Endothelial cell of umbilical vein (primary cell): Measurements from ENCODE around the gene XIST. TPM values are rescaled to one million over a fixed set of nuclear protein-coding genes. Genes with fewer than 3 reads are reported as not detected.

ENCODE experiments used
- BruUV-seq: library from RNA; stranded (reverse); fragments of 400-500 nt; replicated peaks from 2 replicates; lab custom pipeline; 2021; lab: Mats Ljungman, UMichigan
- CTCF ChIA-PET: fragments of 300-600, 350-600 bp; sonication (Branson Sonifier 250); formaldehyde crosslinking; loops from one replicate; lab custom pipeline; 2021; ENCODE audit warnings: antibody characterized with exemption, inconsistent platforms; lab: Charles Lee
- POLR2A ChIA-PET: fragments of 300-600, 350-600 bp; sonication (Branson Sonifier 250); formaldehyde crosslinking; loops from one replicate; lab custom pipeline; 2021; ENCODE audit warnings: antibody characterized with exemption, inconsistent platforms; lab: Charles Lee
- DNase-seq: peaks from one replicate; pipeline ENCODE4 v3.0.0-alpha.2; 2011; ENCODE audit warnings: low read depth, low spot score
- FAIRE-seq: peaks from 2 replicates; lab custom pipeline; 2011; peaks lifted over from hg19 to GRCh38; lab: Jason Lieb, UNC
- H2AFZ ChIP-seq: 2 replicates; pipeline ENCODE4 v1.6.0; 2012; ENCODE audit warnings: low read depth, low read length, control low read depth, inconsistent platforms
- H3K27ac ChIP-seq: 2 replicates; pipeline ENCODE4 v1.5.1; 2011; ENCODE audit warnings: low read depth, mild to moderate bottlenecking, control low read depth, low read length, moderate library complexity; ENCODE audit not compliant: insufficient read depth
- H3K27me3 ChIP-seq, 2 experiments: 2 replicates each; pipeline versions ENCODE4 v1.6.0 to v1.6.1; 2011; ENCODE audit warnings: low read length in 2 of 2, mixed read lengths in 1 of 2; ENCODE audit not compliant: control insufficient read depth in 2 of 2, insufficient read depth in 2 of 2
- H3K36me3 ChIP-seq, 2 experiments: 2 replicates in 1 of 2; 3 replicates in 1 of 2; pipeline ENCODE4 v1.5.1; 2011; ENCODE audit warnings: low read length in 2 of 2, mild to moderate bottlenecking in 1 of 2, moderate library complexity in 1 of 2; ENCODE audit not compliant: control insufficient read depth in 2 of 2, insufficient read depth in 2 of 2; ENCODE audit errors: extremely low read depth in 1 of 2
- H3K4me1 ChIP-seq: 3 replicates; pipeline ENCODE4 v1.5.1; 2011; ENCODE audit warnings: mild to moderate bottlenecking, low read length; ENCODE audit not compliant: control insufficient read depth, insufficient read depth; ENCODE audit errors: extremely low read depth
- H3K4me2 ChIP-seq: 2 replicates; pipeline ENCODE4 v1.6.1; 2011; ENCODE audit warnings: low read length, control low read depth, mixed read lengths; ENCODE audit not compliant: insufficient read depth
- H3K4me3 ChIP-seq, 3 experiments: fragments of 200-600 bp in 1 of 3; sonication (generic), shearing (Covaris generic) in 1 of 3; replicated peaks in 1 of 3; 2 replicates each; pipeline ENCODE4 v1.5.1; 2011 to 2016; ENCODE audit warnings: control low read depth in 3 of 3, low read length in 3 of 3, mild to moderate bottlenecking in 2 of 3, inconsistent platforms in 1 of 3, low read depth in 1 of 3, moderate library complexity in 1 of 3; ENCODE audit not compliant: insufficient read depth in 1 of 3
- H3K79me2 ChIP-seq: 2 replicates; pipeline ENCODE4 v1.6.0; 2012; ENCODE audit warnings: low read length, inconsistent platforms; ENCODE audit not compliant: control insufficient read depth, insufficient read depth
- H3K9ac ChIP-seq: replicated peaks from 2 replicates; pipeline ENCODE3; 2011; ENCODE audit warnings: low read length, control low read depth; ENCODE audit not compliant: insufficient read depth; ENCODE audit errors: extremely low read depth
- H3K9me1 ChIP-seq: replicated peaks from 3 replicates; pipeline ENCODE4 v1.6.0; 2011; ENCODE audit warnings: mild to moderate bottlenecking, low read length; ENCODE audit not compliant: control insufficient read depth, insufficient read depth; ENCODE audit errors: extremely low read depth
- H3K9me3 ChIP-seq: replicated peaks from 2 replicates; pipeline ENCODE4 v1.5.1; 2012; ENCODE audit warnings: low read length, inconsistent platforms; ENCODE audit not compliant: control insufficient read depth, insufficient read depth
- H4K20me1 ChIP-seq: replicated peaks from 2 replicates; pipeline ENCODE3; 2011; ENCODE audit warnings: mild to moderate bottlenecking, low read length; ENCODE audit not compliant: control insufficient read depth, insufficient read depth; ENCODE audit errors: extremely low read depth
- EZH2 ChIP-seq: IDR thresholded peaks from 2 replicates; pipeline ENCODE4 v1.6.1; 2012; ENCODE audit warnings: borderline replicate concordance, low read depth, mild to moderate bottlenecking, moderate library complexity, low read length, inconsistent platforms; ENCODE audit not compliant: severe bottlenecking
- FOS ChIP-seq: IDR thresholded peaks from 2 replicates; pipeline ENCODE4 v1.6.1; 2011; ENCODE audit warnings: mild to moderate bottlenecking, low read length, moderate library complexity, borderline replicate concordance; ENCODE audit not compliant: insufficient read depth
- GATA2 ChIP-seq: IDR thresholded peaks from 2 replicates; pipeline ENCODE4 v1.7.0; 2011; ENCODE audit warnings: low read depth, mild to moderate bottlenecking, moderate library complexity, mixed read lengths, low read length; ENCODE audit not compliant: insufficient read length, insufficient read depth
- JUN ChIP-seq: IDR thresholded peaks from 2 replicates; pipeline ENCODE4 v1.6.1; 2011; ENCODE audit warnings: borderline replicate concordance, low read depth; ENCODE audit not compliant: insufficient read length, insufficient read depth
- MAX ChIP-seq: IDR thresholded peaks from 2 replicates; pipeline ENCODE4 v1.6.1; 2011; ENCODE audit not compliant: insufficient read depth, insufficient read length
- MYC ChIP-seq: IDR thresholded peaks from one replicate; pipeline ENCODE4 v1.6.1; 2011; ENCODE audit warnings: mild to moderate bottlenecking, low read depth, low read length
- POLR2A ChIP-seq: IDR thresholded peaks from 2 replicates; pipeline ENCODE4 v1.6.1; 2012; ENCODE audit warnings: low read depth, mild to moderate bottlenecking, control low read depth, low read length
- POLR2AphosphoS5 ChIP-seq: IDR thresholded peaks from 2 replicates; pipeline ENCODE4 v1.6.1; 2012; ENCODE audit warnings: low read depth, mild to moderate bottlenecking, control low read depth, low read length, moderate library complexity; ENCODE audit not compliant: insufficient read depth
- dilution Hi-C: fragments of 300-500 bp; cut with MboI; formaldehyde crosslinking; loops from one replicate; pipeline ENCODE4 v1.15.0; 2019; ENCODE audit warnings: low sequenced_read_pairs; ENCODE audit not compliant: extremely low pct_ligation_motif_present
- intact Hi-C: fragments of 100-400 bp; cut with micrococcal nuclease; formaldehyde crosslinking; loops from one replicate; pipeline ENCODE4 v1.10.0; 2022
- polyA plus RNA-seq, 4 experiments: library from polyadenylated mRNA; depleted of rRNA in 3 of 4; stranded (reverse) in 3 of 4; unstranded in 1 of 4; fragments of >200 nt; gene quantifications; 2 replicates each; pipeline versions ENCODE4 v1.2.1 to v1.2.3, GENCODE V29; 2011 to 2012; ENCODE audit warnings: missing spikeins in 1 of 4
- total RNA-seq: library from RNA; stranded (reverse); gene quantifications from 2 replicates; pipeline ENCODE4 v1.2.3, GENCODE V29; 2021
- TF ChIP-seq, protein P1 (sequence below), 2 donors: IDR thresholded peaks; 1 replicate in 1 of 2; 2 replicates in 1 of 2; pipeline ENCODE4 v1.5.1; 2011; ENCODE audit warnings: low read length in 2 of 2, mild to moderate bottlenecking in 2 of 2, moderate library complexity in 2 of 2, control low read depth in 1 of 2, inconsistent platforms in 1 of 2, low read depth in 1 of 2; ENCODE audit not compliant: insufficient read depth in 1 of 2; ENCODE audit errors: extremely low read depth in 1 of 2

Gene XIST
- total and polyA plus RNA-seq, 2 donors (not counting 3 experiments of a cell fraction or from before 2014, with no cell fraction given): 0.03 to 0.07 TPM

DNA sequence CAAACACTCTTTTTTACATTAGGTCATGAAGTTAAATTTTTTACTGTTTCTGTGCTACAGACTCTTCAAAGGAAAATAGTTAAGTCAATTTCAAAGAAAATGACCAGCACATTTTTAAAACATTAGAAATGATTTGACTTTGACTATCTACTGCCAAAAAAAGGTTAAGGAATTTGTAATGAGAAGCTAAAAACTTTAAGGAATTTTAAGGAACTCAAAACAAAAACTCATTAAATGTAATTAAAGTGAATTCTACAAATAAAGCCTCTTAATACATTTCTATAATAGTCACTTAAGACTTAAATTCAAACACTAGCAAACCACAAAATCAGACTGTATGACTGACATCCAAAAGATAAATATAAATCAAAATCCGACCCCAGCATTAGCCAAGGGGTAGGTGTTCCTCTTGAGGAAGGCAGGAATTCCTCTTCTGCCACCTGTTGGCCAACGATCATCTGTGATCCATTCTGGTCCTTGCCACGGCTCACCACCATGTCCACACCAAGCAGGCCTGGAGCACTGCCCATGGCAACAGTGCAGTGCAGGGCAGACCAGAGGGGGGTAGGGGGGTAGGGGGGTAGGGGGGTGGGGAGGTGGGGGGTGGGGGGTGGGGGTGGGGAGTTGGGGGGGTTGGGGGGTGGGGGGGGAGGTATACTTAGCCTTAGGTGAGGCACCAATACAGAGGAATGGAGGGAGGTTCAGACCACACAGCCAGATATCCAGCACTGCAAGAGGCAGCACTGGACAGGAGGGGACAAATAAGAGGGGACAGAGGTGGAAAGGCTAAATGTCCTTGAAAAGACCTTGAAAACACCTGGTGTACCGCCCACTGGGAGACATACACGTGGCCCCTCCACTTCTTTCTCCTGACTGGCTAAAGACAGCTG, 2.1 kb downstream of the XIST start:
- no peaks in the 10 kb centered on the region for H3K9me3 ChIP-seq
- dilution Hi-C loops: no loop called here
- no peaks in the 10 kb centered on the region for H3K9me1 ChIP-seq
- H2AFZ ChIP-seq: no peak overlapping the region
- no peak overlapping the region for H3K4me3 ChIP-seq
- DNase-seq (peak; percentile 11), FAIRE-seq (no peak)
- H3K36me3 ChIP-seq: no peaks in the 10 kb centered on the region
- ChIA-PET POLR2A (no interaction called here), CTCF (interaction anchor here (0.7 to 1.4 kb wide), 2 partner anchors 165 to 760 kb away, joined by 3 read pairs; no protein-coding TSS in a partner anchor)
- no TSS peak for BruUV-seq
- H3K79me2 ChIP-seq: no peaks in the 10 kb centered on the region
- H3K27ac ChIP-seq: no peak overlapping the region
- H3K4me2 ChIP-seq: no peak overlapping the region
- no peak for TF ChIP-seq MYC
- TF ChIP-seq, protein P1, sequence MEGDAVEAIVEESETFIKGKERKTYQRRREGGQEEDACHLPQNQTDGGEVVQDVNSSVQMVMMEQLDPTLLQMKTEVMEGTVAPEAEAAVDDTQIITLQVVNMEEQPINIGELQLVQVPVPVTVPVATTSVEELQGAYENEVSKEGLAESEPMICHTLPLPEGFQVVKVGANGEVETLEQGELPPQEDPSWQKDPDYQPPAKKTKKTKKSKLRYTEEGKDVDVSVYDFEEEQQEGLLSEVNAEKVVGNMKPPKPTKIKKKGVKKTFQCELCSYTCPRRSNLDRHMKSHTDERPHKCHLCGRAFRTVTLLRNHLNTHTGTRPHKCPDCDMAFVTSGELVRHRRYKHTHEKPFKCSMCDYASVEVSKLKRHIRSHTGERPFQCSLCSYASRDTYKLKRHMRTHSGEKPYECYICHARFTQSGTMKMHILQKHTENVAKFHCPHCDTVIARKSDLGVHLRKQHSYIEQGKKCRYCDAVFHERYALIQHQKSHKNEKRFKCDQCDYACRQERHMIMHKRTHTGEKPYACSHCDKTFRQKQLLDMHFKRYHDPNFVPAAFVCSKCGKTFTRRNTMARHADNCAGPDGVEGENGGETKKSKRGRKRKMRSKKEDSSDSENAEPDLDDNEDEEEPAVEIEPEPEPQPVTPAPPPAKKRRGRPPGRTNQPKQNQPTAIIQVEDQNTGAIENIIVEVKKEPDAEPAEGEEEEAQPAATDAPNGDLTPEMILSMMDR (IDR thresholded peaks at IDR 0.05; ENCODE audit: extremely low read depth in 1 of 2, insufficient read depth in 1 of 2, low read depth in 1 of 2, low read length in 2 of 2): peak in 1 of 2 donors; percentile 22
- no peak overlapping the region for H3K9ac ChIP-seq
- no peaks in the 10 kb centered on the region for H4K20me1 ChIP-seq
- peaks cover 0 to 2% of the 10 kb centered on the region in 2 experiments for H3K27me3 ChIP-seq
- intact Hi-C loops: no loop called here
- H3K4me1 ChIP-seq: no peaks in the 10 kb centered on the region

- Histone ChIP-seq H3K27me3 (peaks cover 0 to 2% of the 10 kb centered on the region in 2 experiments), H2AFZ (no peak overlapping the region), H3K27ac (no peak overlapping the region), H3K79me2 (no peaks in the 10 kb centered on the region), H3K9me1 (no peaks in the 10 kb centered on the region), H3K36me3 (no peaks in the 10 kb centered on the region), H3K9me3 (no peaks in the 10 kb centered on the region), H3K9ac (no peak overlapping the region), H3K4me3 (no peak overlapping the region), H3K4me2 (no peak overlapping the region), H4K20me1 (no peaks in the 10 kb centered on the region), H3K4me1 (no peaks in the 10 kb centered on the region)
- FAIRE-seq: no peak
- dilution Hi-C loops: no loop called here
- POLR2A ChIA-PET: no interaction called here
- no TSS peak for BruUV-seq
- intact Hi-C loops: loop anchor here (10.0 kb wide), 1 partner anchor 764 kb away; no protein-coding TSS in a partner anchor
- TF ChIP-seq EZH2 (no peak), POLR2A (no peak), FOS (no peak), POLR2AphosphoS5 (no peak), MYC (no peak), MAX (no peak), GATA2 (no peak), JUN (no peak)
- TF ChIP-seq, protein P1 (IDR thresholded peaks at IDR 0.05; ENCODE audit: extremely low read depth in 1 of 2, insufficient read depth in 1 of 2, low read depth in 1 of 2, low read length in 2 of 2): no peak
- CTCF ChIA-PET: interaction anchor here (1.4 kb wide), 1 partner anchor 759 kb away, joined by 3 read pairs; no protein-coding TSS in a partner anchor
- DNase-seq: no peak
Measured at GRCh38 chrX:73849073-73849472, 3.4 kb downstream of the XIST start.
